ENCODE measurements around the gene CASP6. TPM values are rescaled to one million over a fixed set of nuclear protein-coding genes. Genes with fewer than 3 reads are reported as not detected.

The CASP6 gene
- polyA plus RNA-seq, 3 donors = 4.7 to 24.4 (median 23.3) TPM

GRCh38 chr4:109648266-109648996, 54.8 kb downstream of the CASP6 start:
- Histone ChIP-seq H3K79me2 (ENCODE audit: insufficient read depth, low read length) (peaks cover 20% of the 10 kb centered on the region), H2AFZ (ENCODE audit: insufficient read depth, low read depth, low read length, poor library complexity, severe bottlenecking) (no peak overlapping the region), H3K9me3 (replicated peaks in 1 of 2; ENCODE audit: control insufficient read depth in 1 of 2, insufficient read depth in 1 of 2, low read length in 2 of 2) (peaks cover 12 to 13% of the 10 kb centered on the region in 2 donors), H4K20me1 (ENCODE audit: insufficient read depth, low read length) (peaks cover 88% of the 10 kb centered on the region), H3K4me2 (replicated peaks; ENCODE audit: extremely low read depth, low read length, poor library complexity, severe bottlenecking) (no peak overlapping the region), H3K4me3 (replicated peaks in 1 of 3; ENCODE audit: low read depth in 2 of 3, low read length in 3 of 3) (no peak overlapping the region), H3K27ac (ENCODE audit: low read depth in 1 of 2, low read length in 2 of 2) (no peak overlapping the region), H3K4me1 (ENCODE audit: control insufficient read depth in 1 of 2, insufficient read depth in 2 of 2, low read length in 2 of 2) (no peaks in the 10 kb centered on the region), H3K27me3 (ENCODE audit: control insufficient read depth in 2 of 2, insufficient read depth in 2 of 2, low read length in 2 of 2) (no peaks in the 10 kb centered on the region), H3K36me3 (replicated peaks in 1 of 2; ENCODE audit: control insufficient read depth in 1 of 2, insufficient read depth in 2 of 2, low read length in 2 of 2) (peaks cover 3 to 13% of the 10 kb centered on the region in 2 donors), H3K9ac (ENCODE audit: insufficient read depth, low read length, poor library complexity, severe bottlenecking) (no peak overlapping the region)
- no peak for TF ChIP-seq CTCF (IDR thresholded peaks at IDR 0.05)
- H3K4me1 Mint-ChIP-seq = peaks cover 7% of the 10 kb centered on the region
- no peak overlapping the region for H3K4me3 Mint-ChIP-seq
- no peak for DNase-seq
- H3K27me3 Mint-ChIP-seq (ENCODE audit: low read depth in 3 of 3) = no peaks in the 10 kb centered on the region
- H3K36me3 Mint-ChIP-seq = peaks cover 18 to 22% of the 10 kb centered on the region in 2 donors
- H3K27ac Mint-ChIP-seq = no peak overlapping the region
- WGBS (ENCODE audit: insufficient coverage) = no CpG with 5 or more reads among the region's 5 CpGs
- peaks cover 5 to 12% (median 10%) of the 10 kb centered on the region in 7 donors for H3K9me3 Mint-ChIP-seq
- intact Hi-C loops (cut with micrococcal nuclease) = no loop called here

GRCh38 chr4:109645874-109646710, 57.2 kb downstream of the CASP6 start:
- Histone ChIP-seq H3K9ac (ENCODE audit: insufficient read depth, low read length, poor library complexity, severe bottlenecking) (no peak overlapping the region), H3K4me2 (replicated peaks; ENCODE audit: extremely low read depth, low read length, poor library complexity, severe bottlenecking) (no peak overlapping the region), H3K27ac (ENCODE audit: low read depth in 1 of 2, low read length in 2 of 2) (no peak overlapping the region), H3K36me3 (replicated peaks in 1 of 2; ENCODE audit: control insufficient read depth in 1 of 2, insufficient read depth in 2 of 2, low read length in 2 of 2) (peaks cover 0 to 3% of the 10 kb centered on the region in 2 donors), H4K20me1 (ENCODE audit: insufficient read depth, low read length) (peaks cover 89% of the 10 kb centered on the region), H2AFZ (ENCODE audit: insufficient read depth, low read depth, low read length, poor library complexity, severe bottlenecking) (no peak overlapping the region), H3K27me3 (ENCODE audit: control insufficient read depth in 2 of 2, insufficient read depth in 2 of 2, low read length in 2 of 2) (no peaks in the 10 kb centered on the region), H3K9me3 (replicated peaks in 1 of 2; ENCODE audit: control insufficient read depth in 1 of 2, insufficient read depth in 1 of 2, low read length in 2 of 2) (peaks cover 0 to 3% of the 10 kb centered on the region in 2 donors), H3K4me1 (ENCODE audit: control insufficient read depth in 1 of 2, insufficient read depth in 2 of 2, low read length in 2 of 2) (no peaks in the 10 kb centered on the region), H3K4me3 (replicated peaks in 1 of 3; ENCODE audit: low read depth in 2 of 3, low read length in 3 of 3) (no peak overlapping the region), H3K79me2 (ENCODE audit: insufficient read depth, low read length) (peaks cover 16% of the 10 kb centered on the region)
- Mint-ChIP-seq H3K4me1 (peaks cover 7% of the 10 kb centered on the region), H3K27me3 (ENCODE audit: low read depth in 3 of 3) (no peaks in the 10 kb centered on the region), H3K27ac (no peak overlapping the region), H3K9me3 (peaks cover 0 to 8% (median 2%) of the 10 kb centered on the region in 7 donors), H3K4me3 (no peak overlapping the region), H3K36me3 (peaks cover 7 to 8% of the 10 kb centered on the region in 2 donors)
- WGBS (ENCODE audit: insufficient coverage) = 95% methylated on average over 6 of the region's 7 CpGs
- no peak for TF ChIP-seq CTCF (IDR thresholded peaks at IDR 0.05)
- intact Hi-C loops (cut with micrococcal nuclease) = no loop called here
- no peak for DNase-seq
